ENCODE data around the gene CBX7.

The CBX7 gene

DNA sequence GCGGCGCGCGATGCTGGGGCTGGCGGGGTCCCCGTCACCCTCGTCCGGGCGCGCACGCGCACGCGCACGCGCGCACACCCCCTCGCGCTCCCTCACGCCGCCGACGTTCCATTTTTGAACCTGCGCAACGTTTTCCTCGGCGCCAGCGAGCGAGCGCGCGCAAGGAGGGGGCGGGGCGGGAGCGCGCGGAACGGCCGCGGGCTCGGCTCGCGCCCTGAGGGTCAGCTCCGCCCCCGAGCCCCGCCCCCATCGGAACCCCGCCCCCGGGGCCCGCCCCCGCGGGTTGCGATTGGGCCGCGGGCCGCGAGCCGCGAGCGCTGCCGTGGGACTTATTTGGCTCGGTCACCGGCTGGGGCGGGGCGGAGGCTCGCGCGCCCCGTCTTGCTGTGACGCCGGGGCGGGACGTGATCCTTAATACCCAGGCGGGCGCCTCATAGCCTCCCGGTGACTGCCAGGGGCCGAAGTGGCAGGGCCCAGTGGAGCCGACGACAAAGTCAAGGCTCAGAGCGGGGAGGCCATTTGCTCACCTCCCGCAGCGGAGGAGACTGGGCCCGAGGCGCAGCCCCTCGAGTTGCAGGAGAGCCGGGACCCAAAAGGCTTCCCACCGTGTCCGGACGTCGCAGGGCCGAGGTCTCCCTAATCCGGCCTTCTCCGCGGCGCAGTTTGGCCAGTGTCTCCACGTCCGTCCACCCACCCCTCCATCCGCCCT lies at the start of gene CBX7:
Gene CBX7 (minus strand): TSS at position 170 of the 709 bp plus-strand sequence. CDS start 236 bp downstream, outside the sequence.
- peak; percentile 92 to 96 for DNase-seq

GRCh38 chr22:39197578-39197977 lies 45.1 kb upstream of the CBX7 start:
- DNase-seq = no peak

- no peak for DNase-seq
Observed at GRCh38 chr22:39194098-39194497, 41.6 kb upstream of the CBX7 start.

DNA sequence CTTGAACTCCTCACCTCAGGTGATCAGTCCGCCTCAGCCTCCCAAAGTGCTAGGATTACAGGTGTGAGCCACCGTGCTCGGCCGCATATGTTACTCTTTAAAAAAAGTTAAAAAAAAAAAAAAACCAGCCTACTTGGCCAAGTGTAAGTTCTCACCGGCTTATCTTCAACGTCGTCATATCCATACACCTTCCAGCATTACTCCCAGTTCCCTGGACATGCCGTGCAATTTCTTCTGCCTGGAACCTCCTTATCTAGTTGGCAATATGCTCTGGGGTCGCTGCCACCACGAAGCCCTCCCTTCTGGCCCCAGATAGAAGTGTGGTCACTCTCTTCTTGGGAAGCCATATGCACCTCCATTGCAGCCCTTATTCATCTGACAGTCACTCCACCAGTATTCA lies 36.3 kb upstream of the CBX7 start:
- DNase-seq = no peak

DNA sequence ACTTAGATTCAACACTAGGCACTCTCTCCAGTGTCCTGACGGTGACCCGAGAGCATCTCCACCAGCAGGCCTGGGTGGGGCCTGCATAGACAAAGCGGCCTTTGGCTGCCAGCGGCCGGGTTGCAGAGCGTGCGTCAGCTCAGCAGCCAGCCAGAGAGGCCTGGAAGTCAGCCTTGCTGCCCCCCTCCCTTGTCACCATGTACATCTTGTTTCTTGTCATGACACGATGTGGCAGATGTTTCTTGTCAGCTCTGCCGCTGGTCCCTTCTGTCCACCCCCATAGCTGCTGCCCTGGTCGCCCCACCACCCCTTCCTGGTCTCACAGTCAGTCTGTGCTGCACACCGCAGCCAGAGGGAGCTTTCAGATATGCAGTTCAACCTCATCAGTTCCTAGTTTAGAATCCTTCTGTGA lies 33.1 kb upstream of the CBX7 start:
- no peak for DNase-seq

DNA sequence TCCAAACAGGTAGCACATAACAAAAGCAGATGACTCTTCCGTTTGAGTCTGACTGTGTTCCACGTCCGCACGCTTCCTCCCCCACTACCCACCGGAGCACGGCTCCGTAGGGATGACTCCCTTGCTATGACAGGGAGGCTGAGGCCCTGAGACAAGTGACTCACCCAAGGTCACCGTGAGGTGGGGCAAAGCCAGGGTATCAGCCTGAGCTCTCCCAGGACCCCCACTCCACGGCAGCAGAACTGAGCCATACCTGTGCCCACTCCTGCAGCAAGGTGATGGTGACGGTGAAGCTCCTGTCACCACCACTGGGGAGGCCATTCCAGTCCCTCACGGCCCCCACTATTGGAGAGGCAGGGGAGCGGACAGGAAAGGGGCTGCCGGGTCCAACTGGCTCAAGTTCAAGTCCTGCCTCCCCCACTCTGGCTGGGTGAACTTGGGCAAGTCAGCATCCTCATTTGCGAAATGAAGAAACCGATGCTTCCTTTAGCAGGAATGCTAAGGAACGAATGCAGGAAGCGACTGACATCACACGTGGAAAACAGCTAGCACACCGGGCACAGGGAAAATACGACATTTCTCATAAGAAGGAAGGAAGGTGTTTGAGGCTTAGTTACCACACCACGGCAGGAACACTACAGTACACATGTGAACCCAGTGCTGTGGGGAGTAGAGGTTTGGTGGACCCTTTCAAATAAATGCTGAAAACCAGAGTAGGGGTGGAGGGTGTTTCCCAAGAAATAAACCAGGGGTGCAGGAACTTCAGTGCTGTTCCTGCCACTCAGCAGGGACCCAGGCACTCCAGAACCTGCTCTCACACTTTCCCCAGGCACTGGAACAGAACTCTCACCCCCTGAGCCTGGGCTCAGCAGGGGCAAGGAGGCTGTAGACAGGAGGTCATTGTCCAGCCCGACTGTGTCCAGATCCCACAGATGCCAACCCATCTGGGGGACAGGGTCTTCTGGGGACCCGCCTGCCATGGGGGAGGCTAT lies 32.4 kb upstream of the CBX7 start:
- no peak for DNase-seq

DNA sequence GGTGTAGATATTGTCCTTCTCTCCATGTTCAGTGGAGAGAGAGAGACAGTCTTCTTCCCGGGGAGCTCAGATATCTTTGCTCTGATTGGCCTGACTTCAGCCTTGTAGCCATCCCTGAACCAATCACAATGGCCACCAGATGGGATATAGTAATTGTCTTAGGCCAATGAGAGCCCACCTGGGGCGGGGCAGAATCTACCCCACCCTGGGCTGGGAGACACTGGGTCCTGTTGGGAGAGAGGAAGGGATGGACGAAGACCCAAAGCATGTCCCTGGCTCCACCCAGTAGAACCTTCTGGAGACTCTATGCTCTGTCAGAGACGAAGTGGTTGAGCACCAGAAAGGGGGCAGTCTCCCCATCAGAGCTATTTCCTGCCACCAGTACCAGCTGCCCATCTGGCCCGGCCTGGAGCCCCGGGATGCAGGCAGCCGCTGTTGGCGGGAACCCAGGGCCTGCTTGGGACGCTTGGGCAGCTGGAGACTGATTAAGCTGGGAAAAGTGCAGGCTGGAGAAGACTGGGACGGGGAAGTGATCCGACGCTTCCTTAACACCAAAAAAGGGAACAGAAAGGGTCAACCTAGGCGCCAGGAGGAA lies 31.6 kb upstream of the CBX7 start:
- DNase-seq = no peak

DNA sequence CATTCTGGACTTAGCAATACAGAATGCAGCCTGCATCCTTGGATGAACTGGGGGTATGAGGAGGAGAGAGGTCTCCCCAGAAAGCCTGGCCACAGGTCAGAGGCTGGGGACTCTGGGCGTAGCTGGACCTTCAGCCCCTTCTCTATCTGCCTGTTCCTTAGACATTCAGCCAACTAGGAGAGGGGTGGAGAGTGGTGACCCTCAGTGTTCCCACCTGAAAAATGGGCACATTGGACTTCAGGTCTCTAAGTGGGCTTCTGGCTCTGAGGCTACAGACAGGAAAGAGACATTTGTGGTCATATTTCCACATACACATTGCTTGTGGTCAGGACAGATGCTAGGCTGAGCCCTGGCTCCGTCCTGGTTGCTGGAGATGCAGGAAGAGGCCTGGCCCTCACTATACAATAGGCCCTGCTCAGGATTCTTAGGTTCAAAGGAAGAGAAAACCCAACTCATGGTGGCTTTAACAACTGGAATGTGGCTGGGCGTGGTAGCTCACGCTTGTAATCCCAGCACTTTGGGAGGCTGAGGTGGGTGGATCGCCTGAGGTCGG lies 30.1 kb upstream of the CBX7 start:
- DNase-seq = no peak

- no peak for DNase-seq
Observed at GRCh38 chr22:39181778-39182177, 29.3 kb upstream of the CBX7 start.

DNA sequence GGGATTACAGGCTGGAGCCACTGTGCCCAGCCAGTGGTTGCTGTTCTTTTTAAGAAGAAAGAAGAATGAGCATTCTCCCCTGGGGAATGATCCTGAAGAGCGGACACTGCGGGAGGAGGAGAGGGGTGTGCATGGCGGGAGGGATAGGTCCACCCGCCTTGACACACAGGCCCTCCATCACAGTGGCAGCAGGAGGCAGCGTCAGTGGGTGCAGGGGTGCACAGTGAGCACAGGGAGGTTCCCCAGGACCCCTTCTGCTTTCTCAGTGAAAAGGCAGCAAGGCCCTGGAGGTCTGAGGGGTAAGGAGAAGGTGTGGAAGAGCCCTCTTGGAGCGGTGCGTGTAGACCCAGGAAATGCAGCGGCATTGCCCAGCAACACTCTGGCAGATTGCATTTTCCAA lies 28.9 kb upstream of the CBX7 start:
- DNase-seq = no peak

DNA sequence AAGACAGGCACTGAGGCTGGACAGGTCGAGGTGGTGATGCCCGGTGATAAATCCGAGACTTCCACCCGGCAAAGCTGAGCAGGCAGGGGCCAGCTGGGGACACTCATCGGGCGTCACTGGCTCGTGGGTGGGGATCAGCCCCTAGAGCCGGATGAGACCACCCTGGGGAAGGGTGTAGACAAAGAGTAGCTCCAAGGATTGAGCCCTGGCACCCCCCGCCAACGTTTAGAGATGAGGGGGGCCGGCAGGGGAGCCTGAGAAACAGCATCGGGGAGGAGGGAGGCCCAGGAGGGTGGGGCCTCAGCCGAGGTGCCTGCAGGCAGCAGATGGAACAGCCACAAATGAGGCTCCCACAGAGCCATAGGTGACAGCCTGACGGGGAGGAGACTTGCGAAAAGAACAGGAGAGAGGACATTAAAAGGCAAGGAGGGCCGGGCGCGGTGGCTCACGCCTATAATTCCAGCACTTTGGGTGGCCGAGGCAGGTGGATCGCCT lies 27.4 kb upstream of the CBX7 start:
- DNase-seq = no peak

DNA sequence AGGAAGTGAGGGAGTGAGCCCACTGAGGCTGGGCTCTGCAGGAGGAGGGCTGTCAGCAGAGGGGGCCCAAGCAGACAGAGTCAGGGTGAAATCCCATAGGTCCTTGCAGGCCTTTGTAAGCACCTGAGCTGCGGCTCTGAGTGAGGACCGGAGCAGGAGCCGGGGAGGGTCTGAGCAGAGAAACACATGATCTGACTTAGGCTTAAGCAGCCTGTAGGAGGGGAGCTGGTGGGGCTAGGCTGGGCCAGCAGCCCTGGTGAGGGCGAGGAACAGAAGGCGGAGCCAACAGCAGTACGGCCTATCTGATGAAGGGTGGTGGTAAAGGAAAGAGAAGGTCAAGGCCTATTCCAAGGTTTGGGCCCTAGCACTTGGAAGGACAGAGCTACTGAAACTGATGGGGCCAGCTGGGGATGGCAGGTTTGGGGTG lies 26.9 kb upstream of the CBX7 start:
- no peak for DNase-seq

- peak in 1 of 2 donors; percentile 33 for DNase-seq
Observed at GRCh38 chr22:39178206-39179111, 26.0 kb upstream of the CBX7 start.

GRCh38 chr22:39177791-39178190 lies 25.3 kb upstream of the CBX7 start:
- no peak for DNase-seq

- DNase-seq = no peak
Observed at GRCh38 chr22:39177456-39177775, 24.9 kb upstream of the CBX7 start.

- DNase-seq = no peak
Observed at GRCh38 chr22:39176714-39177455, 24.4 kb upstream of the CBX7 start.

DNA sequence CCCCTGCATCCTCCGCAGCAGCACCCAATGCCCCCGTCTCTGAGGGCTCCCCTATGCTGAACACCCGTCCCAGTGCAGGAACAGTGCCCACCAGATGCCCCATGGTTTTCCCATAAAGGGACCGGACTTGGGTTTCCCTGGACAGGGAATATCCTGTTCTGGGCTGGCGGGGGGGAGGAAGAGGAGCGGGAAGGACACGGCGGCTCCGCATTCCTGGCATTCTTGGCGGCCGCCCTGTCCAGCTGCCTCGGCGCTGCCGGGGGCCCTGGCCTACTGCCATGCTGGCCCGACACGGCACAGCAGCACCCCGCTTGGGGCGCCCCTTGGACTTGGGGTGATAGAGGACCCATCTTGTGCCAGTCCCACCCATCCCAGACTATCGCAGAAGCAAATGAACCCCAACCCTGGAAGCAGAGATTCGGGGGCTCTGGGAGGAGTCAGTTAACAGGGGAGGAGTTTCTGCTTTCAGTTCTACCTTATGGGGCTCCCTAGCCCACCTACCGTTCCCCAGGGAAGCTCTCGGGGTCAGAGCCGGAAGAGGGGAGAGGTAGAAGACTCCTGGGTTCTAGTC lies 23.7 kb upstream of the CBX7 start:
- DNase-seq = no peak

DNA sequence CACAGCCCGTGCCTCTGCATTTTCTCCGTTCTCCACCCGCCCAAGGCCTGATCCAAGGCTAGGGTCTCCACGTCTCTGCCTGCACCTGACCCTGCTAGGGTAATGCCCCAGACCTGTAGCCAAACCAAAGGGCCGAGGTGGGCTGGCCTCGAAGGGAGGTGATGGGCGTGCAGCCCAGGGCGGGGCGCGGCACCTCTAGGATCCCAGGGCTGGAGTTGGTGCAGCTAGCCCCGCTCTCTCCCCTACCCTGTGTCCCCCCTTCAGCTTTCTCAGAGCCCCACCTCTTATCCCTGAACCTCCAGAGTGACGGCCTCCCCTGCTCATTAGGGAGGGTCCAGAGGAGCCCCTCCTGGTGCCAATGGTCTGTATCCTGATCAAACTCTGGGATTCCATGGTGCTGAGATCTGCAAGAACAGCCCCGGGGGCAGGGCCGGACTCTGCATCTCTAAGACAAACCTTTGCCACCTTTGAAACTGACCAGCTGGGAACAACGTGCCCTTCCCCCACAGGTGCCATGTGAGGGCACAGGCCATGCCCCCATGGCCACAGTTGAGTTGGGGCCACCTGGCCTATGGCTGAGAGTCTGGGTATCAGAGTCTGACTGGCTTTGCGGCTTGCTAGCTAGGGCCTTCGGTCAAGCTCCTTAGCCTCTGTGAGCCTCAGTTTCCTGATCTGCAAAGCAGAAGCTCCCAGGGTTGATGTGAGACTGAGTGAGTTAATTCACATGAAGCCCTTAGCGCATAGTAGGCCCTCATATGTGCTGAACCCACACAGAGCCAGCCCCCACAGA lies 23.1 kb upstream of the CBX7 start:
- DNase-seq = no peak

GRCh38 chr22:39174498-39175352 lies 22.2 kb upstream of the CBX7 start:
- DNase-seq = peak; percentile 87 to 90

Measured in CD4-positive, alpha-beta T cell treated with Interleukin-4 for 1 hour (primary cell).